Neuronal stem cell (in vitro differentiated cells): Measurements from ENCODE around the gene RSAD1.
"Not testable (repeated sequence)": the region's sequence is repeated elsewhere in the genome, so short reads cannot be mapped to it uniquely, and the experiment has no call there.

Source experiments
- DNase-seq: peaks from one replicate; pipeline ENCODE4 v3.0.0-alpha.2; 2013; ENCODE audit warnings: low spot score
- H2AFZ ChIP-seq: one replicate; pipeline ENCODE4 v1.6.1; 2013; ENCODE audit warnings: mild to moderate bottlenecking, low read length, inconsistent platforms
- H2AK5ac ChIP-seq: 2 replicates; pipeline ENCODE4 v1.6.1; 2013; ENCODE audit warnings: low read depth, mild to moderate bottlenecking, inconsistent platforms, low read length, moderate library complexity, mixed read lengths
- H2BK120ac ChIP-seq: 2 replicates; pipeline ENCODE4 v1.6.1; 2013; ENCODE audit warnings: low read depth, mild to moderate bottlenecking, inconsistent platforms, low read length, moderate library complexity, mixed read lengths
- H2BK12ac ChIP-seq: one replicate; pipeline ENCODE4 v1.6.1; 2013; ENCODE audit warnings: low read length, inconsistent platforms
- H2BK15ac ChIP-seq: 2 replicates; pipeline ENCODE4 v1.6.1; 2013; ENCODE audit warnings: mild to moderate bottlenecking, low read length, inconsistent platforms, mixed read lengths
- H2BK5ac ChIP-seq: one replicate; pipeline ENCODE4 v1.6.1; 2013; ENCODE audit warnings: inconsistent platforms, mild to moderate bottlenecking, low read length, moderate library complexity
- H3K14ac ChIP-seq: one replicate; pipeline ENCODE4 v1.6.1; 2013; ENCODE audit warnings: low read length, inconsistent platforms
- H3K18ac ChIP-seq: 2 replicates; pipeline ENCODE4 v1.6.1; 2013; ENCODE audit warnings: low read length, inconsistent platforms
- H3K23ac ChIP-seq: 2 replicates; pipeline ENCODE4 v1.6.1; 2013; ENCODE audit warnings: low read depth, mild to moderate bottlenecking, mixed read lengths, low read length, inconsistent platforms; ENCODE audit not compliant: poor library complexity
- H3K27ac ChIP-seq: replicated peaks from 3 replicates; pipeline ENCODE4 v1.5.1; 2013; ENCODE audit warnings: low read length, inconsistent platforms
- H3K27me3 ChIP-seq, 3 experiments: 2 replicates each; pipeline ENCODE4 v1.6.1; 2013; ENCODE audit warnings: low read length in 3 of 3, mild to moderate bottlenecking in 2 of 3, inconsistent platforms in 1 of 3, low read depth in 1 of 3, mixed read lengths in 1 of 3, moderate library complexity in 1 of 3; ENCODE audit not compliant: control insufficient read depth in 3 of 3, insufficient read depth in 3 of 3
- H3K36me3 ChIP-seq, 2 donors: replicated peaks in 1 of 2; 2 replicates each; pipeline ENCODE4 v1.6.1; 2013; ENCODE audit warnings: low read length in 2 of 2; ENCODE audit not compliant: control insufficient read depth in 2 of 2, insufficient read depth in 2 of 2
- H3K4ac ChIP-seq: 2 replicates; pipeline ENCODE4 v1.6.1; 2013; ENCODE audit warnings: inconsistent platforms, mild to moderate bottlenecking, low read length, moderate library complexity
- H3K4me1 ChIP-seq, 2 donors: 1 replicate in 1 of 2; 2 replicates in 1 of 2; pipeline ENCODE4 v1.6.1; 2013; ENCODE audit warnings: low read length in 2 of 2, low read depth in 1 of 2; ENCODE audit not compliant: control insufficient read depth in 2 of 2, insufficient read depth in 1 of 2
- H3K4me2 ChIP-seq: one replicate; pipeline ENCODE4 v1.6.1; 2013; ENCODE audit warnings: mild to moderate bottlenecking, low read length, inconsistent platforms; ENCODE audit not compliant: insufficient read depth, poor library complexity, severe bottlenecking
- H3K4me3 ChIP-seq, 2 donors: 2 replicates each; pipeline ENCODE4 v1.5.1; 2013; ENCODE audit warnings: low read length in 2 of 2, mild to moderate bottlenecking in 2 of 2, inconsistent platforms in 1 of 2, moderate library complexity in 1 of 2
- H3K79me1 ChIP-seq: one replicate; pipeline ENCODE4 v1.6.1; 2013; ENCODE audit warnings: low read depth, mild to moderate bottlenecking, inconsistent platforms, low read length, moderate library complexity
- H3K9ac ChIP-seq: one replicate; pipeline ENCODE4 v1.6.1; 2013; ENCODE audit warnings: mild to moderate bottlenecking, low read depth, low read length, inconsistent platforms; ENCODE audit not compliant: poor library complexity
- H3K9me3 ChIP-seq, 2 donors: replicated peaks in 1 of 2; 2 replicates each; pipeline versions ENCODE3 to v1.6.1; 2013; ENCODE audit warnings: low read length in 2 of 2, mild to moderate bottlenecking in 2 of 2, inconsistent platforms in 1 of 2, low read depth in 1 of 2, mixed read lengths in 1 of 2, moderate library complexity in 1 of 2; ENCODE audit not compliant: control insufficient read depth in 2 of 2, insufficient read depth in 1 of 2
- H4K8ac ChIP-seq: one replicate; pipeline ENCODE4 v1.6.1; 2013; ENCODE audit warnings: low read depth, mild to moderate bottlenecking, inconsistent platforms, low read length, moderate library complexity
- H4K91ac ChIP-seq: one replicate; pipeline ENCODE4 v1.6.1; 2013; ENCODE audit warnings: low read length, low read depth, mild to moderate bottlenecking, inconsistent platforms; ENCODE audit not compliant: poor library complexity
- WGBS, 2 donors: extraction: QIAGEN DNeasy Blood & Tissue Kit; methylation state at CpG; one replicate each; pipeline ENCODE4 v1.1.7; 2013; ENCODE audit warnings: missing lambda C conversion rate in 2 of 2, mixed read lengths in 1 of 2; ENCODE audit not compliant: insufficient read length in 2 of 2, insufficient replicate concordance in 1 of 2; ENCODE audit errors: extremely low coverage in 2 of 2; 5-methylcytosine and 5-hydroxymethylcytosine counted together

The RSAD1 gene

GRCh38 chr17:50475775-50476544 is 2.7 kb upstream of the RSAD1 start:
- H3K79me1 ChIP-seq, H3K4me1 ChIP-seq, H3K27ac ChIP-seq, H3K4me2 ChIP-seq, H4K91ac ChIP-seq, H2AFZ ChIP-seq, H3K36me3 ChIP-seq, DNase-seq, H3K4ac ChIP-seq, H3K18ac ChIP-seq, H2BK15ac ChIP-seq, H2BK5ac ChIP-seq, H3K23ac ChIP-seq, H3K4me3 ChIP-seq, H2BK12ac ChIP-seq, H3K14ac ChIP-seq, H4K8ac ChIP-seq, H3K9ac ChIP-seq, H2AK5ac ChIP-seq, H2BK120ac ChIP-seq, H3K9me3 ChIP-seq: not testable (repeated sequence)
- peaks cover 0 to 53% (median 14%) of the 10 kb centered on the region in 3 experiments for H3K27me3 ChIP-seq
- WGBS, 2 donors = no CpG with 5 or more reads among the region's 33 CpGs

- Histone ChIP-seq H2BK120ac (no peak overlapping the region), H2AFZ (no peak overlapping the region), H3K4ac (no peak overlapping the region), H2BK12ac (no peak overlapping the region), H3K4me2 (no peak overlapping the region), H2BK5ac (no peak overlapping the region), H2AK5ac (no peak overlapping the region), H3K9ac (no peak overlapping the region), H3K79me1 (no peaks in the 10 kb centered on the region), H3K27me3 (peaks cover 0 to 46% (median 7%) of the 10 kb centered on the region in 3 experiments), H2BK15ac (no peak overlapping the region), H3K9me3 (peaks cover 0 to 1% of the 10 kb centered on the region in 2 donors), H3K18ac (no peak overlapping the region), H3K4me3 (no peak overlapping the region), H3K14ac (no peak overlapping the region), H3K23ac (no peak overlapping the region), H3K27ac (no peak overlapping the region), H4K91ac (no peak overlapping the region), H4K8ac (no peak overlapping the region), H3K4me1 (peaks cover 7 to 9% of the 10 kb centered on the region in 2 donors), H3K36me3 (no peaks in the 10 kb centered on the region)
- WGBS, 2 donors = no CpG with 5 or more reads among the region's 18 CpGs
- DNase-seq = no peak
Observed at GRCh38 chr17:50476545-50477315, 1.9 kb upstream of the RSAD1 start.

GRCh38 chr17:50477976-50478375 is 684 bp upstream of the RSAD1 start:
- WGBS, 2 donors = no CpG with 5 or more reads among the region's 7 CpGs

More at GRCh38 chr17:50477976-50478375, 684 bp upstream of the RSAD1 start:
- H2BK15ac ChIP-seq = no peak overlapping the region
- no peak for DNase-seq
- peaks cover 0 to 3% of the 10 kb centered on the region in 2 donors for H3K36me3 ChIP-seq
- no peak overlapping the region for H3K18ac ChIP-seq
- peaks cover 0 to 36% (median 6%) of the 10 kb centered on the region in 3 experiments for H3K27me3 ChIP-seq
- H2BK120ac ChIP-seq = no peak overlapping the region
- H4K91ac ChIP-seq = no peak overlapping the region
- peak overlapping the region; percentile 98 for H2AFZ ChIP-seq
- no peak overlapping the region for H3K4ac ChIP-seq
- H3K23ac ChIP-seq = no peak overlapping the region
- peak overlapping the region; percentile 2 for H2BK12ac ChIP-seq
- H3K9me3 ChIP-seq = no peaks in the 10 kb centered on the region
- H2AK5ac ChIP-seq = peak overlapping the region; percentile 28
- H4K8ac ChIP-seq = no peak overlapping the region
- peak overlapping the region in 1 of 2 donors; percentile 62 for H3K4me3 ChIP-seq
- H3K4me1 ChIP-seq = peaks cover 5 to 7% of the 10 kb centered on the region in 2 donors
- no peak overlapping the region for H3K27ac ChIP-seq
- H3K14ac ChIP-seq = no peak overlapping the region
- H3K9ac ChIP-seq = no peak overlapping the region
- H3K4me2 ChIP-seq = no peak overlapping the region
- no peak overlapping the region for H2BK5ac ChIP-seq
- no peaks in the 10 kb centered on the region for H3K79me1 ChIP-seq
